Chondrocyte (in vitro differentiated cells): ENCODE results near the gene MACROD2. TPM values are rescaled to one million over a fixed set of nuclear protein-coding genes. Genes with fewer than 3 reads are reported as not detected.

Source experiments
- DNase-seq: peaks from one replicate; pipeline ENCODE4 v3.0.0; 2021; ENCODE audit warnings: mixed read lengths, low spot score
- H3K27ac Mint-ChIP-seq: one replicate; pipeline ENCODE4 v1.8.0; 2021; ENCODE audit warnings: mild to moderate bottlenecking, moderate library complexity, mixed read lengths; ENCODE audit not compliant: unreplicated experiment
- H3K27me3 Mint-ChIP-seq: 2 replicates; pipeline ENCODE4 v1.8.0; 2021; ENCODE audit warnings: low read depth, mixed read lengths
- H3K36me3 Mint-ChIP-seq: 2 replicates; pipeline ENCODE4 v1.8.0; 2021; ENCODE audit warnings: low read depth, mixed read lengths
- H3K4me1 Mint-ChIP-seq: 2 replicates; pipeline ENCODE4 v1.8.0; 2021; ENCODE audit warnings: low read depth, mild to moderate bottlenecking, mixed read lengths
- H3K4me3 Mint-ChIP-seq: one replicate; pipeline ENCODE4 v1.8.0; 2021; ENCODE audit warnings: mild to moderate bottlenecking, moderate library complexity, mixed read lengths; ENCODE audit not compliant: unreplicated experiment
- H3K9me3 Mint-ChIP-seq: 2 replicates; pipeline ENCODE4 v1.8.0; 2021; ENCODE audit warnings: low read depth, mixed read lengths
- total RNA-seq: library from RNA; stranded (reverse); gene quantifications from 3 replicates; pipeline ENCODE4 v1.2.1, GENCODE V29; 2021
- TF ChIP-seq, protein P1 (sequence below): fragments of 200-600 bp; sonication (generic); IDR thresholded peaks from 2 replicates; pipeline ENCODE4 v1.5.0; 2021; ENCODE audit warnings: antibody characterized with exemption, mild to moderate bottlenecking, moderate library complexity

MACROD2 gene
- total RNA-seq, 1 donor from 2014 or later, result 3.2 TPM

DNA sequence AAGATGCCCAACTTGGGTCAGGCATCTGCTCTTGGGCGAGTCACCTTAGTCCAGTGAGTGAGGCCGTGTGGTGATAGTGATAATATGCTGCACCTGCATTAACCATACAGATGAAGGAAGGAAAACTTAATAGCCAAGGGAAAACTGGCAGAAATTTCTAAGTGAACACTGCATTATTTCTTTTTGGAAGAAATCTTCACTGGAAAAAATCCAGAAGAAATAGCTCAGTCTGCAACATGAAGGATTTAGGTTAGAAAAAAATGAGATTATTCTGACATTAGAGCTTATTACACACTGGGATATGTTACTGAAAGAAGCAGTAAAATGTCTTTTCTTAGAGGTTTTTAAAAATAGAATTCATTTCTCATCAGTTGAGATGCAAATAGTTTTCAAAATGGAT, 1630.7 kb downstream of the MACROD2 start:
- H3K4me1 Mint-ChIP-seq, result no peaks in the 10 kb centered on the region
- TF ChIP-seq, protein P1, sequence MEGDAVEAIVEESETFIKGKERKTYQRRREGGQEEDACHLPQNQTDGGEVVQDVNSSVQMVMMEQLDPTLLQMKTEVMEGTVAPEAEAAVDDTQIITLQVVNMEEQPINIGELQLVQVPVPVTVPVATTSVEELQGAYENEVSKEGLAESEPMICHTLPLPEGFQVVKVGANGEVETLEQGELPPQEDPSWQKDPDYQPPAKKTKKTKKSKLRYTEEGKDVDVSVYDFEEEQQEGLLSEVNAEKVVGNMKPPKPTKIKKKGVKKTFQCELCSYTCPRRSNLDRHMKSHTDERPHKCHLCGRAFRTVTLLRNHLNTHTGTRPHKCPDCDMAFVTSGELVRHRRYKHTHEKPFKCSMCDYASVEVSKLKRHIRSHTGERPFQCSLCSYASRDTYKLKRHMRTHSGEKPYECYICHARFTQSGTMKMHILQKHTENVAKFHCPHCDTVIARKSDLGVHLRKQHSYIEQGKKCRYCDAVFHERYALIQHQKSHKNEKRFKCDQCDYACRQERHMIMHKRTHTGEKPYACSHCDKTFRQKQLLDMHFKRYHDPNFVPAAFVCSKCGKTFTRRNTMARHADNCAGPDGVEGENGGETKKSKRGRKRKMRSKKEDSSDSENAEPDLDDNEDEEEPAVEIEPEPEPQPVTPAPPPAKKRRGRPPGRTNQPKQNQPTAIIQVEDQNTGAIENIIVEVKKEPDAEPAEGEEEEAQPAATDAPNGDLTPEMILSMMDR, result no peak
- no peak overlapping the region for H3K27ac Mint-ChIP-seq
- H3K9me3 Mint-ChIP-seq, result no peaks in the 10 kb centered on the region
- no peak for DNase-seq
- peaks cover 2% of the 10 kb centered on the region for H3K36me3 Mint-ChIP-seq
- H3K4me3 Mint-ChIP-seq, result no peak overlapping the region
- peaks cover 3% of the 10 kb centered on the region for H3K27me3 Mint-ChIP-seq

DNA sequence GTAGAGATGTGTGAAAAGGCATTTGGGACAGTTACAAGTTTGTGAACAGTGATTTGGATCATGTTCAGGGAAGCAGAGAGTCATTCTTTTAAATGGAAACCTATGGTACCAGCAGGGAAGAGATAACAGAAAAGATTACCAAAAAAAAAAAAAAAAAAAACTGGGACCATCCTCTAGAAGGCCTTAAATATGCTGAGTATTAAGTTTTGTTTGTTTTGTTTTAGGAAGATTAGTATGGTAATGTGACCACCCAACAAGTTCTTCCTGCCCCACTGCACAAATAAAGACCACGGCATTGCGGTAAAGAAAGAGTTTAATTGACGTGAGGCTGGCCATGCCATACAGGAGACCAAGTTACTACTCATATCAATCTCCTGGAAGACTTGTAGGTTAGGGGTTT, 1631.8 kb downstream of the MACROD2 start:
- peaks cover 2% of the 10 kb centered on the region for H3K36me3 Mint-ChIP-seq
- no peak overlapping the region for H3K4me3 Mint-ChIP-seq
- TF ChIP-seq, protein P1, result no peak
- no peaks in the 10 kb centered on the region for H3K4me1 Mint-ChIP-seq
- no peaks in the 10 kb centered on the region for H3K9me3 Mint-ChIP-seq
- H3K27ac Mint-ChIP-seq, result no peak overlapping the region
- peaks cover 3% of the 10 kb centered on the region for H3K27me3 Mint-ChIP-seq
- DNase-seq, result no peak

DNA sequence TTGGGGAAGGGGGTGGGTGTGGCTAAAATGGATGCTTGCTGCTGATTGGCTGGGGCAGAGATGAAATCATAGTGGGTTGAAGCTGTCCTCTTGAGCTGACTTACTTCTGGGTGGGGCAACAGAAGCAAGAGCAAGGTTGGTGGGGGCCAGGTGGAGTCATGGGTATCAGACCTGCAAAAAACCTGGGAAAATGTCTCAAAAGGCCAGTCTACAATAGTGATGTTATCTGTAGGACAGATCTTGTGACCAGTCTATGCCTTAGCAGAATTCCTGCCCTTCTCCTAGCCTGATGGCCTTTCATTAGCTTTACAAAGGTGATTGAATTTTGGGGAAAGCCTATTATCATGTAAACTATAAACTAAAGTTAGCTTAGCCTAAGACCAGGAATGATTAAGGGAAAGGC, 1632.2 kb downstream of the MACROD2 start:
- H3K27ac Mint-ChIP-seq, result no peak overlapping the region
- H3K9me3 Mint-ChIP-seq, result no peaks in the 10 kb centered on the region

DNA sequence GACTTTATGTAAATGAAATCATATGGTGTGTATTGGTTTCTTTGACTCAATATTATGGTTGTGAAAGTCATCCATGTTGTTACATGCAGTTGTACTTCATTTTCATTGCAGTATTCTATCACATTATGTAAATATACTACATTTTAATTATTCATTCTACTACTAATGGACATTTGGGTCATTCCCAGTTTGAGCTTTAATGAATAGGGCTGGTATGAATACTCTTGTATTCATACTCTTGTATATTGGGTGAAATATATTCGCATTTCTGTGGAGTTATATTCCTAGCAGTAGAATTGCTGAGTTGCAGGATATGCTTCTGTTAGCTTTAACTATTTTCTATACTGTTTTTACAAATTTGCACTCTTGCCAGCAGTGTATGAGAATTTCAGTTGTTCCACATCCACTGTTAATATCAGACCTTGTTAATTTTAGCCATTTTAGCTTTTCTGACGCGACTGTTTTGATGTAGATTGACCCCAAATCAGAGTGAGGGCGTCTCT, 1633.6 kb downstream of the MACROD2 start:
- H3K36me3 Mint-ChIP-seq, result peaks cover 2% of the 10 kb centered on the region
- H3K9me3 Mint-ChIP-seq, result no peaks in the 10 kb centered on the region
- DNase-seq, result no peak
- no peak overlapping the region for H3K27ac Mint-ChIP-seq
- H3K4me1 Mint-ChIP-seq, result no peaks in the 10 kb centered on the region
- H3K27me3 Mint-ChIP-seq, result peaks cover 3% of the 10 kb centered on the region
- H3K4me3 Mint-ChIP-seq, result no peak overlapping the region
- TF ChIP-seq, protein P1, result no peak

More for the DNA sequence above, 1632.2 kb downstream of the MACROD2 start:
- TF ChIP-seq, protein P1, result no peak
- H3K36me3 Mint-ChIP-seq, result peaks cover 2% of the 10 kb centered on the region
- no peak for DNase-seq
- H3K4me1 Mint-ChIP-seq, result no peaks in the 10 kb centered on the region
- H3K4me3 Mint-ChIP-seq, result no peak overlapping the region
- peaks cover 3% of the 10 kb centered on the region for H3K27me3 Mint-ChIP-seq

DNA sequence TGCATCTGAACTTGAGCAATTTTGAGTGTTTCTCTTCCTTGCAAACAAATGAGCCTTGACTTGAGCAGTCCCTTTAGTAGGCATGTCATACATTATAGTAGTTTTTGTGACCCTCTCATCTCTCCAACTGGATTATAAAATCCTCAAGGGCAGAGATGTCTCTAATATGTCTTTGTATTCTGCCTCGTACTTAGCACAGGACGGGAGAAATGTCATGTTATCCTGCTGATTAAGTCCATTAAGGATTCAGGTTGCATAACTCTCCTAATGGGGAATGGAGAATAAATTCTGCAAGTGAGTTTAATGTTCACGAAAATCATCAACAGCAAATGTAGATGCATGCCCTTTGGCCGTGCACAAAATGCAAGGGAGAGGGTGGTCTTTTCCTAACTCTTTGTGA, 1635.0 kb downstream of the MACROD2 start:
- DNase-seq, result no peak
- H3K36me3 Mint-ChIP-seq, result peaks cover 2% of the 10 kb centered on the region
- H3K4me1 Mint-ChIP-seq, result no peaks in the 10 kb centered on the region
- no peak overlapping the region for H3K27ac Mint-ChIP-seq
- no peak overlapping the region for H3K4me3 Mint-ChIP-seq
- H3K9me3 Mint-ChIP-seq, result peaks cover 7% of the 10 kb centered on the region
- TF ChIP-seq, protein P1, result no peak
- H3K27me3 Mint-ChIP-seq, result peaks cover 3% of the 10 kb centered on the region
